ENCODE results near the gene PI4KA. TPM values are rescaled to one million over a fixed set of nuclear protein-coding genes. Genes with fewer than 3 reads are reported as not detected.

PI4KA gene
- total RNA-seq, 2 donors from 2014 or later, result 77.3 to 82.4 TPM

DNA sequence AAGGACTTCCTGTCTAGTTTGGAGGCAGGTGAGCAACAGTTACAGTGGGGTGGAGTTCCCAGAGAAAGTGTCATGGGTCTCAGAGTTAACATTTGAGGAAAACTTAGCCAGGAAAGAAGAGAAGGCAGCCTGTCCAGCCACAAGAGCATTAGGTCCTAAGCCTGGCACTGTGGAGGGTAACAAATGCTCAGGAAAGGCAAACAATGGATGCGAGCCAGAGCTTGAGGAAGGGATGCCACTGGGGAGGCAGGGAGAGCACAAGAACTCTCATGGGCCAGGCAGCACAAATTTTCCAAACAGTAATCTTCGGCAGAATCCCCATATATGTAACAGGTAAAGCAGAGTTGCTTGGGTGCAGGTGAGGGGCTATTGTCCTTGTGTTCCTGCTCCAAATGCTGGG is 92.7 kb downstream of the PI4KA start:
- ATAC-seq (no peak), DNase-seq (no peak)
- intact Hi-C loops (cut with DNase I, micrococcal nuclease), result no loop called here

DNA sequence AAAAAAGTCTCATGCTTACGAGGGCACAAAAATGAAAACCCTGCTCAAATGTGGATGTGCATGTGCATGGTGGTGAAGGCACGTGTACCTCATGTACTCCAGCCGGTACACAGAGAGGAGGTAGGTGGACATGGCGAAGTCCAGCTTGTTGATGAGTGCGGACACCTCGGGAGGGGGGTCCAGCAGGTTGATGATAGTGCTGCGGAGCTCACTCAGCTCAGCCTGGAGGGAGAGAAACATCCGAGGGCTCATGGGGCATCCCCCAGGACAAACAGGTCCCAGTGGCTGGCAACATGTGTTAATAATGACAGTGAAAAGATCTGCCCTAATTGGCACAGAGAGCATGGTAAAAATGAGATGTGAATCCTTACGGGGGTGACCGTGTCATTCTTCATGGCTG is 93.9 kb downstream of the PI4KA start:
- ATAC-seq, result no peak
- intact Hi-C loops (cut with DNase I, micrococcal nuclease), result no loop called here
- no peak for DNase-seq

DNA sequence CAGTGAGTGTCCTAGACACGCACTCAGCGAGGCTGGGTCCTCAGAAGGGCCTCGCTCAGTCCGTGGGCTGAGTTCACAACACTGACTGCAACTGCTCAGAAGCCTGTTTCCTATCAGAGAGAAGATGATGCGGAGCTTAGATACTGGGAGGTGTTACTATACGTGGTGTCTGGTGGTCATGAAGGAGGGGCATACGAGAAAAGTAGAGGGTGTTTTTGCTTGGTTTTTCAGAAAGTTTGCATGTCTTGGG is 94.2 kb downstream of the PI4KA start:
- intact Hi-C loops (cut with DNase I, micrococcal nuclease), result no loop called here
- ATAC-seq (no peak), DNase-seq (no peak)

DNA sequence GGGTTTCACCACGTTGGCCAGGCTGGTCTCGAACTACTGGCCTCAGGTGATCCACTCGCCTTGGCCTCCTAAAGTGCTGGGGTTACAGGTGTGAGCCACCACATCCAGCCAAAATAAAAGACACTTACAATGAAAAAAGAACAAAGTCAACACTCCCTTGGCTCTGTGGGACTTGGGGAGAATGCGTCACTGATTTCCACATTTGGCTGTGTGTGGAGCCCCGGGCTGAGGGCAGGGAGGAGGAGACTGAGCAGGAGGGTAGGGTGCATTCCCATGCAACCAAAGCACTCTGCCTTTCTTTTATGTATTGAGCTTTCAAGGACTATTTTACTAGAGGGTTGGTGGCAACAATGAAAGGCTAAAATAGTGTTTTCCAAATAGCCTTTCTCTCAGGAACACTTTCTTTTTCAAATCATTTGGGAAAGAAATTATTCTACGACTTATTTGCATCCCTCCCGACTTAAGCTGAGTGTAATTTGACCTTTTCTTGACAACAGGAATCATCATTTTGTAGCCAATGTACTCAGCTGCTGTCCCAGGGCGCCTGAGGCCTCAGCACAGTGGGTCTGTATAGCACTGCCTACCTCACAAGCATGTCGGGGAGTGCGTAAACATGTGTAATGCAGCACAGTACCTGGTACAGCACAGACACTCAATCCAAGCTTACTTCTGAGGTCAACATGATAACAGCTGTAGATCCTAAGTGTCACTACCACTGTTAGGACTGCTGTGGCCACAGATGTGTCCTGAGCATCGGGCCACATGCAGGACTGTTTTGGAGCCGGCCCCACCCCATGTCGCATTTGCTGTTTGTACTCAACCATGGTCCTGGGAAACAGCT is 94.8 kb downstream of the PI4KA start:
- intact Hi-C loops (cut with DNase I, micrococcal nuclease), result no loop called here
- ATAC-seq (no peak), DNase-seq (no peak)

DNA sequence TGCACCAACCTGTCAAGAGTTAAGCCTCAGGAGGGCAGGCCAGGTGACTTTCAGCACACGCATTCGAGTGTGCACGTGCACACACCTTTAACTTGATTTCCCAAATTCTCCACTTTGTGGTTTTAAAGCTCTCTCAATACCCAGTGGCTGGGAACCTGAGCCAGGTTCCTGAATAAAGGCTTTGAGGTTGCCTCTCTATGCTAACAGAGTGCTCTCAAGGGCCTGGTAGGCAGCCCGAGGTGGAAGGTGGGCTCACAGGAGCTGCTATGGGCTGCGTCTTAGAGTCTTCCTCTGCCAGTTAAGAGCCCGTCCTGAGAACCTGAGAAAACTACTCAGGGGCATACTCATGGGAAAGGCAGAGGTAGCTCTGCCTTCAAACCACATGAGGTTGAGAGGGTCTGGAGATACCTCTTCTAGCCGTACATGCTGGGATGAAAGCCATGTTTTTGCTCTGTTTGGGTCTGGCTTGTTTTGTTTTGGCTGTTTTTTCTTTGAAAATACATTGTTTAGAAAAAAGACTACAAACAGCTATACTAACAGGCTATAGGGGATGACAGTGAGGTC is 96.3 kb downstream of the PI4KA start:
- ATAC-seq, result no peak
- no peak for DNase-seq
- intact Hi-C loops (cut with DNase I, micrococcal nuclease), result no loop called here

DNA sequence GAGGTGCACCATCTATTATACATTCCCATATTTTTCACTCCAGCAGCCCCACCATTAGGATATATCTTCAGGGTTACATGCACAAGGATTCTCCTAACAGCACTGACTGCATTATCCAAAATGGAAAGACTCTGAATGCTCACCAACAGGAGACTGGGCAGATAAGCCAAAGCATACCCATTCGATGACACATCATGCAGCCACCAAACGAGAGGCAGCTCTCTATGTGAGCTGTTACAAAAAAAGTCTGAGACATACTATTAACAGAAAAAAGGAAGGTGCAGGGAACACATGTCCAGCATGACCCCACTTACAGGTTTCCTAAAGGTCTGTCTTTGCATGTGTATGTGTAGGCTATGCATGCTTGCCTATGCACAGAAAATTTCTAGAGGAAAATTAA is 97.1 kb downstream of the PI4KA start:
- intact Hi-C loops (cut with DNase I, micrococcal nuclease), result no loop called here
- no peak for DNase-seq
- no peak for ATAC-seq

DNA sequence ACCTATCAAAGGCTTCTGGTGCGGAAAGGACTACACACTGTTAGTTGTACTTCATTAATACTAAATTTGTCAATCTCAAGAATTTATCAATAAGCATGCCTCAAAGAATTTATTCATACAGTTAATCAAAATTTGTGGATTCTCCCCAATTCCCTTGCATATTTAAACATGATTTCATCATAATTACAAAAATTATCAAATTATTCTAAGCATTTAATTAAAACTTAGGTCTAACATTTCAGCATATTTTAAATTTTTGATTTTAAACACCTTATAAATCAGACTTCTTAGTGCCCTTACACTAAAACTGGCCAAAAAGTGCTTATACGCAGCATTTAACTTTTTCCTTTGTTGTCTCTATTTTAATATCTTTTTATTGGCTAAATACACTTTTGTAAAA is 98.5 kb downstream of the PI4KA start:
- ATAC-seq, result no peak
- intact Hi-C loops (cut with DNase I, micrococcal nuclease), result no loop called here

DNA sequence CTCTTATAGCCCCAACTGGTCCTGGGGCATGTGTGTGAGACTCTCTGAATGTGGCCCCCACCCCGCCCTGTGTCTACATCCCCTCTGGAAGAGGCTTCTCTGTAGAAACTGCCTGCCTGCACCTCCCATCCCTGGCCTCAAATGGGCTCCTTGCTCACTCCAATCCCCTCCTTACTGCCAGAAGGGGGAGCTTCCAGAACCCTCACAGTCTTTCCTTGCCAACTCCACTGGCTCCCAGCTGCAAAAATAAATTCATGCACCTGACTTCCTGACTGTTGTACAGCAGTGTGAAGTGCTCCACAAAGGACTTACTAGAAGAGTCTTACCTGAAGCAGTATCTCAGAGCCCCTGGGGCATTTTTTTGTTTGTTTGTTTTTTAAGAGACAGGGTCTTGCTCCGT is 99.9 kb downstream of the PI4KA start:
- DNase-seq (no peak), ATAC-seq (no peak)
- intact Hi-C loops (cut with DNase I, micrococcal nuclease), result no loop called here

More for the DNA sequence above, 98.5 kb downstream of the PI4KA start:
- DNase-seq, result no peak

DNA sequence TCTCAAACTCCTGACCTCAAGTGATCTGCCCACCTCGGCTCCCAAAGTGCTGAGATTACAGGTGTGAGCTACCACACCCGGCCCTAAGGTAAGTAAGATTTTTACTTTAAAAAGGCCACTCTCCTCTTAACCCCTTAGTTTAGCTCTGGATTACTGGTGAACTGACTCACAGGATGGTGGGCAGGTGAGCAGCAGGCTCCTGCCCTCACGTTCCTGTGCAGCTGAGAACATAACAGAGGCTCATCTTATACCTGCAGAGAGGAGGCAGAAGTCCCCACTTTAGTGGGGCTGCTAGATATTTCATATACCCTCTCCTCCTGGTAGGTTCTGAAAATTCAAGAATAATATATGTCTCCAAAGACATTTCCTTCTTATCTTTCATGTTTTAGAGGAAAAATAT is 101.8 kb downstream of the PI4KA start:
- ATAC-seq, result no peak
- intact Hi-C loops (cut with DNase I, micrococcal nuclease), result no loop called here
- DNase-seq, result no peak

DNA sequence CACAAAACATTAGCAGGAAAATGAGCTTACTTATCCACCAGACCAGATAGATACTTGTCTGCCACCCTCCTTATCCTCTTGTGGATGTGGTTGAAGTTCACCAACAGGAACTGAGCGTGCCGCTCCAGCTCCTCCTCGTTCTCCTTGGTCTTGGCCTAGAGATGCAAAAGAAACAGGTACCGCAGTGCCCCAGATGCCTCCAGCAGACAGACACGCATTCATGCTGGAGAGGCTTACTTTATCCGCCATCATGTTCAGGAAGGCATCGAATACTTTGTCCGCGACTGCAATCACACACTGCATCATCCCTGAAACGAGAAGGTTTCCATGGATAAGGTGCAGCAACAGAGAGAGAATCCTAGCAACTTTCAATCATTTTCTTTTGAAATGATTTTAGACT is 105.7 kb downstream of the PI4KA start:
- DNase-seq, result no peak
- no peak for ATAC-seq
- intact Hi-C loops (cut with DNase I, micrococcal nuclease), result no loop called here

DNA sequence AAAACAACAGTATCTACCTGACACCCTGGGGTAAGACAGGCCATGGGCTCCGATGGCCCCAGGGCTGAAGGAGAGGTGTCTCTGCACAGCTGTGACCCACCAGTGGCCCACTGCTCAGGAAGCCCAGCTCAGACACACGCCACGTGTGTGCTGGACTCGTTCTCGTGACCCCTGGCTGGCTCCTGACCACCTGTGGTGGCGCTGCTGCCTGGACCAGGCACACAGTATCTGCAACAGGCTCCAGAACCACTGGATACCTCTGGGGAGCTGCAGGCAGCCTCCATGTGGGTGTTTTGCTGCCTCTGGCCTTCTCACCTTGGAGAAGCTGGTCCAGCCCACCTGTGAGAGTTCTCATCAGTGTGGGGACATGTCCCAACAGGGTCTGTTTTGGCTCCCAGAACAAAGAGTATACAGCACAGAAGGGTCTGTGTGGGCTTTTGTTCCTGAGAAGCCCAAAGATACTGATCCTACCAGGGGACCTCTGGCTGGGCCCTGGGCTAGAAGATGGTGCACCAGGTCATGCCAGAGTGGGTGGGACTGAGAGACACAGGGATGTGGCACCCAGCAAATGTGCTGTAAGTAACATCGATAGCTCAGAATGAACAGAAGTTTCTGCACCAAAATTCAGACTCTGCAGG is 106.4 kb downstream of the PI4KA start:
- no peak for DNase-seq
- intact Hi-C loops (cut with DNase I, micrococcal nuclease), result no loop called here
- ATAC-seq, result no peak

DNA sequence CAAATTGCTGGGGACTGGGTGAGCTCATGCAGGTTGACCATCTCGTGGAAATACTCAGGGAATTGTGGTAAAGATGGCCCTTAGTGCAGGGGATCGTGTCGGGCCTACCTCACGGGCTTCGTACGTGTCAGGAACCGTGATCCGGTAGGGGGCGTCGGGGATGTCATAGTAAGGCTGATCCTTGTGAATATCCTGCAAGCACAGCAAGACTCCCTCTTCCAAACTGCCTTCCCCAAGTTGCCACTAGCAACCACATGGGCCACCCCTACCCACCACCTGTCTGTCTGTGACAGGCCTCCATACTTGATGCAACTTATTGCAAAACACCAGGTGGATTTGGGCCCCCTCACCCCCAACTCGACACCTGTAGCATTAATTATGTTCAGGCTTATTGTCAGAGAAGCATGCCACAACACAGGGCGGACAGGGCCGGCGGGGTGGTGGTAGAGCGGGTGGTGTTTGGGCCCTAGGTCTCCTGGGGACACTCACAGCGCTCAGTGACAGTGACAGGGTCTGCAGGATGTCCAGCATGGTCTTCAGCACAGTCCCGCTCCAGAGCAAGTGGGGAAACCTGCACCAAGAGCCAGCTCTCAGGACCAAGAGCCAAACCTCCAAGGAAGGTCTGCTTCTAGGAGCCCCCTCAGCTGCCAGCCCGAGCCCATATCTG is 107.3 kb downstream of the PI4KA start:
- DNase-seq (no peak), ATAC-seq (no peak)
- intact Hi-C loops (cut with DNase I, micrococcal nuclease), result no loop called here

DNA sequence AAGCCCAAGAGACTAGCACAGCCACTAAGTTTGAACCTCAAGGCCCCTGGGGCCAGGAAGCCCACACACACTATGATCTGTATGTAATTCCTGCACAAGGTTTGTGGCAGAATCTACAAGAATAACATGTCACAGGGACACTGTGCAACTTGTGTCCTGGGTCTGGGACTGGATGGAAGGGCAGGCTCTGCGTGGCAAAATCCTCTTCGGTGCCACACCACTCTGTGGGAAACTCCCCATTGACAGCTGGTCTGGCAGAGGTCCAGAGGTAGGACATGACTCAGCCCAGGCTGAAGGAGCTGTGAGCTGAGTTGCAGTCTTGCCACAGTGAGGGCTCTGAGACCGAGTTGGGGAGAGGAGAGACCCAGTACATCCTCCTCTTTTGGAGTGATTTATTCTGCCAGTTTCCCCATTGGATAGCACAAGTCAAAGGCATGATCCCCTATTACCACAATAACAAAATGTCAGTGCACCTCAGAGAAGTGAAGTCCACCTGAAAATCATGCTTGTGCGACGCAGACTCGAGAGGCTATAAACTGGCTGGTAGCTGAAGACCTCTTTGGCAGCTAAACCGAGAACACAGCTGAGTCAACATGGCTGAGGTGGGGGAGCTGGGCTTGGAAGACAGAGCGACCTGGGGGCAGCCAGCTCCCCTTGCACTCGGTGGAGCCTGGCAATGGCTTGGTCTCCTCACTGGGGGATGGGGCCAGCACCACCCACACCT is 108.0 kb downstream of the PI4KA start:
- DNase-seq (peak; percentile 52 to 56), ATAC-seq (peak; percentile 76)
- intact Hi-C loops (cut with DNase I, micrococcal nuclease), result no loop called here

DNA sequence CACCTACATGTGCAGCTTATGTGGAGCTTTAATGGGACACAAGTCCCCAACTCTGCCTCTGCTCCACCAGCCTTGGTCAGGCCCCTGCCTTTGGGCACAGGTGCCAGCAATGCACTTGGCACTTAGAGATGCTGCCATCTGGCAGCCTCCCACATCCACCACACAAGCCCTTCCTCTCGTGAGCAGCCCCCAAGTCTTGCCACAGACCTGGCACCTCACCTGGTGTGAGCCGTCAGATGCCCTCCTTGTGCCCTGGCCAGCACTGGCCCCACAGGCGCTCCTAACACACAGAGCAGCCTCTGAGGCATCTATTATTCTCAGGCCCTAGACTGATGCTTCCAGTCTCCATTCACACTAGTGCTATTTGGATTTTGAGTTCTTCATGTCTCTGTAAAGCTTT is 109.2 kb downstream of the PI4KA start:
- intact Hi-C loops (cut with DNase I, micrococcal nuclease), result no loop called here
- ATAC-seq, result no peak
- no peak for DNase-seq

DNA sequence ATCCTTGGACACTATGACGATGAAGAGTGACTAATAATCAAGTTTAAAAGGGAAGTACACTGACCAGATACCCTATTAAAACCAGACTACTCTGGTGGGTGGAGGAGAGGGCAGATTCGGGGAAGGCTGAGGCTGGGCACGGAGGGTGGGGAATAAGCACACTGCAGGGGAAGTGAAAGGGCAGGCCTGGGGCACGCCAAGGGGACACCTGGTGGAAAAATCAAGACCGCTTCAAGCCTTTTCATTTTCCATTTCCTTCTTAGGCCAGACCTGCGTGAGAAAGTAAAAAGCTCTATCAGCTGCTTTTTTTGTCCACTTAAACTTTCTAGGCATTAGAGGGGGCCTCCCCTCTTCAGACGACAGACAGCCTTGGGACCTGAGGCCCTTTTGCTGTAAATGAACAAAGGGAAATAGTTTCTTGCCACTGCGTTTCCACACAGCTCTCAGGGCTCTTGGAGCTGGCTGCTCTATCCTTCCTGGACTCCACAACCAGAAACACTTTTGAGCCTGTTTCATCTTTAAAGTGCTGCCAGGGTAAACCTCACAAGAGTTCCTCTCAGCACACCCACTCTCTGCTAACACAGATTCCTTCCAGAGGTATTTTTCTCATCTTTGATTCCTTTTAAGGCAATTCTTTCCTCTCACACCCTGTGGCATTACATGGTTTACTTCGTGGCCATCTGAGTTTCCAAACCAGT is 109.7 kb downstream of the PI4KA start:
- no peak for DNase-seq
- intact Hi-C loops (cut with DNase I, micrococcal nuclease), result no loop called here
- no peak for ATAC-seq

DNA sequence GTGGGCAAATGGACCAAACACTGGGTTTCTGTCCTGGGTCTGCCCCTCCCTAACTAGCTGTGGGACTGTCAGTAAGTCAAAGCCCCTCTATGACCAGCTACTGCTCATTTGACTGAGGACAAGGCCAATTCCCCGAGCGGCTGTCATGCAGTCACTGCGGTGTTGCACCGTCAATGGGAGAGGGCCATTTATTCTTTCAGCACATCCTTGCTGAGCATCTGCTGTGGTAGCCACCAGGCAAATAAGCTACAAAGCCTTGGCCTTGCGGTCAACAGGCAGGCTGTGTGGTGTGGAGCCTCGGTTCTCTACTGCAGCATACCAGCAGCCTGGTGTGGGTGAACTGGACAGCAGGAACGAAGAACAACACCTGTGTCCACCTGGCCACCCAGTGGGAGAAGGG is 110.5 kb downstream of the PI4KA start:
- ATAC-seq, result no peak
- DNase-seq, result no peak
- intact Hi-C loops (cut with DNase I, micrococcal nuclease), result no loop called here

DNA sequence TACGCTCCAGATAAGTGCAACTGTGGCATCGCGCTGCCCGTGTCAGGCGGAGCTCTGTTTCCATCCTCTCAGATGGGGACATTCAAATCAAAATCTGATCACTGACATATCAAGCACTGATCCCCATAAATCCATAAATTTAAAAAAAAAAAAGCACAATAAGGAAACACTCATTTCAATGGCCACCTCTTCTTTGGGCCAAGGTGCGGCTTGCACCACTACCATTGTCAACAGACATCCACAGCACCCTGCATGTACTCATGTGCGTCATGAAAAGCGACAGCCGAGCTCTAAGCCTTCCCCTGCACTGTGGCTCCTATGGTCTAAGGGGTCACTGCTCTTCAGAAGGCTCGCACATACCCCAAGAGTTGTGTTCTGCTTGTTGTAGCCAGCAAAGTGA is 111.4 kb downstream of the PI4KA start:
- DNase-seq, result no peak
- no peak for ATAC-seq
- intact Hi-C loops (cut with DNase I, micrococcal nuclease), result no loop called here

DNA sequence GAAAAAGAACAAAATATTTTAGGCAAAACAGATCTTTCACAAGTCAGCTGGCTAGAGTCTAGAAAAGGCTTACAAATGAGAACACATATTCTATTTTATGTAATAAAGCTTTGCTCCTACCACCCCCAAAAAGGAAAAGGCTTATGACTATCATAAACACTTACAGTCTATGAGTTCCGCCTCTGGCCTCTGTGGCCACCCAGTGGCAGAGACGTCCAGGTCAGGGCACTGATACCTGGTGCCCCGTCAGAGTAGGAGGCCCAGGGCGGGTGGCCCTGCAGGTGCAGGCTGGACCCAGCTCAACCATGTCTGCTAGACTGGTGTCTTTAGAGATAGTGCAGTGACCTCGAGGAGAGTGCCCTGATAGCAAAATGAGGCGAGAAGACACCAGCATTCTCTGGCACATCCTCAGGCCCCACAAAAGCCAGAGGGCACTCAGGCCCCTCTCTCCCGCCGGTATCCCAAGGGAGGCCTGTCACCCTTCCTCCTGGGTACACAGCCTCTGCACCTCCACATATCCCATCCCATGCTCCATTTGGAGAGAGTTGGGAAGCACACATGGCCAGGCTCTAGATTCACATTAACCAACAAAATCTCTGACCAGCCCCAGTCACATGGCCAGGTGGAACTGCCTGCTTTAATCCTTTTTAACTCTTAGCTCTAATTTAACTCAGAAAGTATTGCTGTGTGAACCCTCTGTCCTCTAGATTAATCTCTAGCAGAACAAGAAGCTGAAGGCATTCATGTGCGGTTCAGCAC is 112.0 kb downstream of the PI4KA start:
- ATAC-seq, result no peak
- intact Hi-C loops (cut with DNase I, micrococcal nuclease), result no loop called here
- no peak for DNase-seq

Data from left colon (tissue), 2 donors.